ENCODE data around the gene CNTN4.
"Not testable (repeated sequence)": the region's sequence is repeated elsewhere in the genome, so short reads cannot be mapped to it uniquely, and the experiment has no call there.

The CNTN4 gene

DNA sequence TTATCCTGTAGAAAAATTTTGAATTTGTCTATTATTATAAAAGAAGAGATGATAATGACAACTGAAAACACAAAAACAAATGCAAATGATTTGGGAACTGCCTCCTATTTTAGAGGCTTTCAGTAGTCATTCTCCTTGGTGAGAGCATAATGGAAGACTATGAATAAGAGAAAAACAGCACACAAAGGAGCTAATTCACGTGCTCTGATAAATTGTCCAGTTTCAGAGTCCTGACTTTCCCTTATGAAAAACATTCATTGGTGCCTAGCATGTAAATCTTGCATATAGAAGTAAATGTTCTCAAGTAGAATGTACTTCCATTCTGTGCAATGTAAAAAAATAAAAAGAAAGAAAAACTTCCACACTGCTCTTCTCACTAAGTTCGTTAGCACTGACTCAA lies 805.4 kb downstream of the CNTN4 start:
- DNase-seq (ENCODE audit: low read depth in 2 of 2): no peak

- no peak for DNase-seq (ENCODE audit: low read depth in 2 of 2)
Measured at GRCh38 chr3:2908693-2909351, 810.2 kb downstream of the CNTN4 start.

DNA sequence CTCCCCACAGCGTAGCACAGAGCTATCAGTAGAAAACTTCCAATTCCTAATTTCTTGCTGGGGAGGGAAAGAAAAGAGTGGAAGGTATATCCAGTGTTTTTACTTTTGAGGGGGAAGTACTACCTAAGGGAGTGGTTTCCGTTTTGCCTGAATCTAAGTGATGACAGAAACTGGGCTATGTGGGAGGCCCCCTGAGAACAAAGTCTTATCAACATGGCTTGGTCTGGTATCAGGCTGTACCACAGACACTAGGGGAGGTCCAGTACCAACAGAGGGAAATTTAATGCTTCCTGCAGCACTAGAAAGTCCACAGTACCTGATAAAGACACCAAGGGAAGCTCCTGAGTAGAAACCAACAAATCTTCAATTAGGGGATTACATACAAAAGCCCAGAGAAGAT lies 812.3 kb downstream of the CNTN4 start:
- DNase-seq (ENCODE audit: low read depth in 2 of 2): no peak

- no peak for DNase-seq (ENCODE audit: low read depth in 2 of 2)
Measured at GRCh38 chr3:2915826-2916225, 817.2 kb downstream of the CNTN4 start.

DNA sequence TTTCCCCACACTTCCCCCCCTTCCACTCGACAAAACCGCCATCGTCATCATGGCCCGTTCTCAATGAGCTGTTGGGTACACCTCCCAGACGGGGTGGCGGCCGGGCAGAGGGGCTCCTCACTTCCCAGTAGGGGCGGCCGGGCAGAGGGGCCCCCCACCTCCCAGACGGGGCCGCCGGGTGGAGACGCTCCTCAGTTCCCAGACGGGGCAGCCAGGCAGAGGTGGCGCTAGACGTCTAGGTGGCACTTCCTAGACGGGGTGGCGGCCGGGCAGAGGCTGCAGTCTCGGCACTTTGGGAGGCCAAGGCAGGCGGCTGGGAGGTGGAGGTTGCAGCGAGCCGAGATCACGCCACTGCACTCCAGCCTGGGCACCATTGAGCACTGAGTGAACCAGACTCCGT lies 818.0 kb downstream of the CNTN4 start:
- not testable (repeated sequence) for DNase-seq (ENCODE audit: low read depth in 2 of 2)

GRCh38 chr3:2920103-2920502 lies 821.4 kb downstream of the CNTN4 start:
- no peak for DNase-seq (ENCODE audit: low read depth in 2 of 2)

GRCh38 chr3:2921452-2921851 lies 822.8 kb downstream of the CNTN4 start:
- no peak for DNase-seq (ENCODE audit: low read depth in 2 of 2)

DNA sequence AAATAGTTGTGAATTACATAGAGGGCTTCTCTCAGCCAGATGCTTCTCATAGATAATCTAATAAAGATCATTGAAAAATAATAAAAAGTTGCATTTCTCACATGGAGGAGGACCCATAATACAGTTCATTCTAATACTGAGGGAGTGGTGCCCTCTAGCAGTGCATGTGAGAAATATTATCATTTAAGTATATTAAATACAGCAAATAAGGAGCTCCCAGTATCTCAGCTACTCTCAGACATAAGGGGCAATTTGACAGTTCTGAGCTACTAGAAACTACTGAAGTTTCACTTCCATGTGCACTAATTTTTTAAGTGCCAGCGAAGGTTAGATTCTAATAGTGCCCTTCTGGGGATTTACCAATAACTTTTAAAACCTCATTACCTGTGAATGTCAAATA lies 823.2 kb downstream of the CNTN4 start:
- no peak for DNase-seq (ENCODE audit: low read depth in 2 of 2)

DNA sequence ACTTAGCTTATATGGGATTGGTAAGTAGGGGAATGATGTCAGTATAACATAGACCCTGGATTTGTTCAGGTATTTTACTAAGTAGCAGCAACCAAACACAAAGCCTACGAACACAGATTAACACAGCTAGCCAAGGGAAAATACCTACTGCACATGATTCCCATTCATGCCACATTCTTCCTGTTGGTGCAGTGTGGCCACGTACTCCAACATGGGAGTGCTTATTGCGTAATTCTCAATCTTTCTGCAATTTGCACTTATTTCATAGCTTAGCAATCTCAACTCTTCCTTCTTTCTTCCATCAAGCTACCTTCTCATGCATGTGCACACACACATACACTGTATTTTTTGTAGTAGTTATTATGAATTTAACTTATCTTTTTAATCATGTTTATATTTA lies 824.7 kb downstream of the CNTN4 start:
- DNase-seq (ENCODE audit: low read depth in 2 of 2): no peak

DNA sequence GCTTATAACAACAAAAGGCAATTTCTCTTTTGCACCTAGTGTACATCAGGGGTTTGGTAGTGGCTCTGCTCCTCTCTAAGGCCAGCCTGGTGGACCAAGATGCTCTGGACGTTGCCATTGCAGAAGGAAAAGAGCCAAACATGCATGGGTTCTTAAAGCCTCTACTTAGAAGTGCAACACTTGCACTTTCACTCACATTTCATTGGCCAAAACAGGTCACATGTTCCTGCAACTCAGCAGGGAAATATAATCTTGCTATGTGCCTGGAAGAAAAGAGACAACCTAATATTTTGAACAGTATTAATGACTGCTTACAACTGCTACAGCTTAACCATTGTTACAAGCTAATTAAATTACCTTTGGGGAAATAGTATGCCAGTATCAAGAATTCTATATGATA lies 828.6 kb downstream of the CNTN4 start:
- no peak for DNase-seq (ENCODE audit: low read depth in 2 of 2)

DNA sequence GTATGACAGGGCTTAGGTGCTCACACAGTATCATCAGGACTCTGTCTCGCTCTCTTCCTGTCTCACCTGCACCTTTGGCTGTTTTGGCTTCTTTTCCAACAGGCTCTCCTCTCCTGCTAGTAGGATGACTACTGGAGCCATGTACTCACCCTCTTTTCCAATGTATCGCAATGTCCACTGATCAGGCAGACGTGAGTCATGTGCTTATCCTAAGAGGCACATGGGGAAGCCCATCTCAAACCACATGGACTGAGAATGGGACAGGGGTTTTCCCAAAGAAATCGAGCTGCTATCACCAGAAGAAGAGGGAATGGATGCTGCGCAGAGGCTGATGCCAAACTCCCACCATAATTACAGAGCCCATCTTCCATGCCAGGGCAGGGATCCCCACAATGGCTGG lies 830.9 kb downstream of the CNTN4 start:
- DNase-seq (ENCODE audit: low read depth in 2 of 2): no peak

GRCh38 chr3:2931265-2931664 lies 832.6 kb downstream of the CNTN4 start:
- DNase-seq (ENCODE audit: low read depth in 2 of 2): no peak

GRCh38 chr3:2934541-2934940 lies 835.9 kb downstream of the CNTN4 start:
- DNase-seq (ENCODE audit: low read depth in 2 of 2): no peak

- DNase-seq (ENCODE audit: low read depth in 2 of 2): no peak
Measured at GRCh38 chr3:2937055-2937454, 838.4 kb downstream of the CNTN4 start.

DNA sequence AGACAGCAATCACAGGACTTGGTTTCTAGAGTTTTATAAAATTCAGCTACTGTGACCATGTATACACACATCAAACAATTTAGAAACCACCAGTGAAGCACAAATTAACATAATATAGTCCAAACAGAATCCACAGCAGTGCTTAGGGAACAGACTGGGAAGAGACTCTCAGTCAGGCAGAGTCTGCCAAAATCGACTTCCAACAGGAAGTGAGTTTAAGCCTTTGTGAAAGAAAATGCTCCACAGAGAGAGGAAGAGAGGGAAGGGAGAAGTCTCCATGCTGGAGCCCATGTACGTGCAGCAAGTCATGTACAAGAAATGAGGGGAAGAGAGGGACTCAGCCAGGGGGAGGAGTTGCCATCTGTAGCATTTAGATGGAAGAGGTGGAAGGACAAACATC lies 838.9 kb downstream of the CNTN4 start:
- DNase-seq (ENCODE audit: low read depth in 2 of 2): no peak

- no peak for DNase-seq (ENCODE audit: low read depth in 2 of 2)
Measured at GRCh38 chr3:2938711-2939110, 840.0 kb downstream of the CNTN4 start.

DNA sequence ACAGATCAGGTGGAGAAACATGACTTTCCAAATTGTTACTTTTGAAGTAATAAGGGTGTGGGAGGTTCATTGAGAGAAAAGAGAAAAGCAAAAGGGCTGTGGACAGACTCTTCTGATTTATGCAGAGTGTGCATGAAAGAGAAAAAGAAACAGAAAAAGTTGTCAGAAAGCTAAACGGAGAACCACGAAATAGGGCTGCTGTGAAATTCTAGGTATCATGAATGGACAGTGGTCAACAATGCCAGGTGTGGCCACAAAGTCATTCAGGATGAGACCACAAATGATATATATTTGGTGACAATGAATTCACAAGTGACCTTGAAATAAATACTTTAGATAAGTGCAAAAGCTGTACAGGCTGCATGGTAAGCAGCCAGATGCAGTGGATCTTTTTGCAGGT lies 841.4 kb downstream of the CNTN4 start:
- DNase-seq (ENCODE audit: low read depth in 2 of 2): no peak

DNA sequence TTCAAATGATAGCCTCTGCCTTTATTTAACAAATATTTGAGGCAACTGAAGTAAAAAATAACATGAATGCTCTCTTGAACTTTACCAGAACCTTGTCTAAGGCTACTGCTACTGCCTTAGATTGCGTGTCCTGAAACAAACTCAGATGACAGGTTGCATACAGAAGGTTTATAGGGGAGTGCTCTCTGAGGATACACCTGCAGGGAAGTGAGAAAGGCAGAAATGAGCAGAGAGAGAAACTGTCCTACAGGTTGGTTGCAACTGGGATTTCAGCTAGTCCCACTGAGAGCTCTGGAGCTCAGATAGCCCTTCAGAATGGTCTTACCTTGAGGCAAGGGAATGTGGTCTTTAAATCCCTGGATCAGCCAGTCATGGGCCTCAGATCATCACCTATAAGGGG lies 846.0 kb downstream of the CNTN4 start:
- DNase-seq (ENCODE audit: low read depth in 2 of 2): no peak

DNA sequence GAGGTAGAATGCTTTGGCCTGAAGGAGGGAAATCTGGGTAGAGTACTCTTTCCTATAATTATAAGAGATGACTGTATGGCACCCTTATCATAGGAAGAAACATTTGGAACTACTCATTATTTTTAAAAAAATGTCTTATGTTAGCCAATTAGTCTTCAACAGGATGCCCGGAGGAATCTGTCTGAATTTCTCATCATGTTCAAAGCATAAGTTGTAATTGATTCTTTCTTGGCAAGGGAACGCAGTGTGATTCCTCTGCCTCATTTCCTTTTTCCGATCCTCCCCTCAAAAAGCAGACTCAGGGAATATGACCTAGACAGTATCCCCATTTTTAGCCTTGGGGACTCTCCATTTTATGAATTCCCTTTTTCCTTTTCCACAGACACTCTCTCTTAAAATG lies 846.5 kb downstream of the CNTN4 start:
- no peak for DNase-seq (ENCODE audit: low read depth in 2 of 2)

DNA sequence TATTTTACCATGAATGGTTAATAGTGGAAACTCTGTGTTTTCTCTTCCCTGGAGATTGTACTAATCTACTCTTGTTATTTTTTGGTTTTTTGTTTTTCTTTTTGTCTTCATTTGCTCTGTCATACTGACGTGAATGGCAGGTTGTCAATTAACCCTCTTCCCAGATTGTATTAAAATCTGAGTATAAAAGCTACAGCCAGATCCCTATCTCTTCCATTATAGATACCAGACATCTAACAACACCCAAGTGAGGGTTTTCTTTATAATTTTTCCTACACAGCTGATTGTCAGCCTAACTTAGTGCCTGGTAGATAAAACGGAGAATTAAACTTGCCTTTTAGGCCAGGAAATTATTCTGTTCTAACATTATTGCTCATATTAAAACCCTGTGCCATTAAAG lies 848.9 kb downstream of the CNTN4 start:
- DNase-seq (ENCODE audit: low read depth in 2 of 2): no peak

DNA sequence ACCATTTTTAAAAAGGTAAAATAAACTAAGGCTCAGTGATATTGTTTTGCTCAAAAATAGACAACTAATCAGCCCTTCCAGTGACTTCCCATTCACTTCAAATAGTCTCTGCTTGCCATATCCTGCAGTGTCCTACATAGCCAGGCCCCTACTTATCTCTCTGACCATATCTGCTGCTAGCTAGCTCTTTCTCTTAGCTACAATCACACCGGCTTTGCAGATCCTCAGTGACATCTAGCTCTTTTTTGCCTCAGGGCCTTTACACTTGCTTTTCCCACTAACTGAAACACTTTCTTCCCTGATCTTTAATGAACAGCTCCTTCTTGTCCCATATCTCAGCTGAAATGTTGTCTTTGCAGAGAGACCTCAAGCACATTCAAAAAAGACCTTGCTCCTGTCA lies 850.2 kb downstream of the CNTN4 start:
- DNase-seq (ENCODE audit: low read depth in 2 of 2): no peak

GRCh38 chr3:2950159-2950558 lies 851.5 kb downstream of the CNTN4 start:
- DNase-seq (ENCODE audit: low read depth in 2 of 2): no peak

- no peak for DNase-seq (ENCODE audit: low read depth in 2 of 2)
Measured at GRCh38 chr3:2957115-2957514, 858.4 kb downstream of the CNTN4 start.

GRCh38 chr3:2958551-2958950 lies 859.9 kb downstream of the CNTN4 start:
- DNase-seq (ENCODE audit: low read depth in 2 of 2): no peak
